OCI-LY3 (cell line): ENCODE measurements around the gene CAMTA1.

ENCODE experiments used
- CTCF ChIP-seq: fragments of 200-600, 300-600 bp; sonication (generic); IDR thresholded peaks from 2 replicates; pipeline ENCODE4 v1.5.1; 2014; ENCODE audit warnings: antibody characterized with exemption, low read length, low read depth
- EZH2phosphoT487 ChIP-seq: fragments of 200-600 bp; shearing (Covaris generic); IDR thresholded peaks from 2 replicates; pipeline ENCODE4 v1.6.1; 2018; ENCODE audit warnings: antibody characterized with exemption, mixed run types, low read depth

- TF ChIP-seq CTCF (no peak), EZH2phosphoT487 (no peak)
These were observed 413.4 kb downstream of the CAMTA1 start for GRCh38 chr1:7198664-7199063.
